M059J (cell line): Measurements from ENCODE around the gene AGTPBP1. TPM values are rescaled to one million over a fixed set of nuclear protein-coding genes. Genes with fewer than 3 reads are reported as not detected.
A peak's percentile ranks its signal among the peaks of the same experiment; 100 is the strongest.
"Not testable (repeated sequence)": the region's sequence is repeated elsewhere in the genome, so short reads cannot be mapped to it uniquely, and the experiment has no call there.

Source experiments
- DNase-seq: peaks from one replicate; pipeline ENCODE4 v3.0.0-alpha.2; 2012; ENCODE audit warnings: low read depth
- total RNA-seq: library from RNA; depleted of rRNA; stranded (reverse); fragments of >200 nt; shearing (Covaris generic); gene quantifications from 2 replicates; pipeline ENCODE4 v1.2.3, GENCODE V29; 2014

Gene AGTPBP1
- total RNA-seq, 1 experiment from 2014 or later: 7.6 TPM

- no peak for DNase-seq
Observed at GRCh38 chr9:85723215-85723614, 18.5 kb downstream of the AGTPBP1 start.

- not testable (repeated sequence) for DNase-seq
Observed at GRCh38 chr9:85719411-85719810, 22.3 kb downstream of the AGTPBP1 start.

DNA sequence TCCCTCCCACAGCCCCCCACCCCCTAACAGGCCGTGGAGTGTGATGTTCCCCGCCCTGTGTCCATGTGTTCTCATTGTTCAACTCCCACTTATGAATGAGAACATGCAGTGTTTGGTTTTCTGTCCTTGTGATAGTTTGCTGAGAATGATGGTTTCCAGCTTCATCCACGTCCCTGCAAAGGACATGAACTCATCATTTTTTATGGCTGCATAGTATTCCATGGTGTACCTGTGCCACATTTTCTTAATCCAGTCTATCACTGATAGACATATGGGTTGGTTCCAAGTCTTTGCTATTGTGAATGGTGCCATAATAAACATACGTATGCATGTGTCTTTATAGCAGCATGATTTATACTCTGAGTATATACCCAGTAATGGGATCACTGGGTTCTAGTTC, 23.9 kb downstream of the AGTPBP1 start:
- not testable (repeated sequence) for DNase-seq

DNA sequence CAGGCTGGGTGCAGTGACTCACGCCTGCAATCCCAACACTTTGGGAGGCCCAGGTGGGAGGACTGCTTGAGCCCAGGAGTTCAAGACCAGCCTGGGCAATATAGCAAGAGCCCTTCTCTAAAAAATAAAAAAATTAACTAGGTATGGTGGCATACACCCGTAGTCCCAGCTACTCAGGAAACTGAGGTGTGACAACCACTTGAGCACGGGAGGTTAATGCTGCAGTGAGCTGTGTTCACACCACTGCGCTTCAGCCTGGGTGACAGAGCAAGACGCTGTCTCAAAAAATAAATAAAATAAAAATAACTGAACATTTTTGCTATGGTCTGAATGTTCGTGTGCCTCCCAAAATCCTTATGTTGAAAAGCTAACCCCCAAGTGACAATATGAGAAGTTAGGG, 24.5 kb downstream of the AGTPBP1 start:
- DNase-seq: no peak

DNA sequence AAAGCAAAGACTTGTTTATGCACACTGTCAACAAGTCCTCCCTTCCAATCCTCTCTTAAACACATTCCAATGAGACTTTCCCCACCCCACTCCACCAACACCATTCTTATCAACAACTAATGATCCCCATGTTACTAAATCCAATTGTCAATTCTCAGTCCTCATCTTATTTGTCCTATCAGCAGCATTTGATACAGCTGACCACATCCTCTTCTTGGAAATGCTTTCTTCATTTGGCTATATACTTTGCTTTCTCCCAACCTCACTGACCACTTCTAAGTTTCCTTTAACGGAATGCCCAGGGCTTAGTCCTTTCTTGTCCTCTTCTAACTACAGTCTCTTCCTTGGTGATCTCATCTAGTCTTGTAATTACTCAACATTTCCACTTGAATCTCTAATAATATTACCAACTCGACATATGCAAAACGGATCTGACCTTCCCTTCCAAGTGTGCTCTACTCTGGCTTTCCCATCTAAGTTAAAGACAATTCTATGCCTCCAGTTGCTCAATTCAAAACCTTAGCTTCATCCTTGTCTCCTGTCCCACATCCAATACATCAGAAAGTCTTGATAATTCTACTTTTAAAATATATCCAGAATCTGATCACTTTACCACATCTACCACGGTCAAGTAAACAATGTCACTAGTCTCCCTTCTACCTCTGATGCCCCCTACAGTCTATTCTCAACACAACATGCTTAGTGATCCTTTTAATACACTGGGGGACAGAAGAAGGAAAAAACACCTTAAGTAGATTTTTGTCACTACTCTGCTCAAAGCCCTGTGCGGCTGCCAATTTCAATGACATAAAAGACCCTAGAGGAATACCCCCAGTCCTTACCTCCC, 25.5 kb downstream of the AGTPBP1 start:
- peak; percentile 11 for DNase-seq

GRCh38 chr9:85715587-85715986, 26.2 kb downstream of the AGTPBP1 start:
- DNase-seq: no peak

DNA sequence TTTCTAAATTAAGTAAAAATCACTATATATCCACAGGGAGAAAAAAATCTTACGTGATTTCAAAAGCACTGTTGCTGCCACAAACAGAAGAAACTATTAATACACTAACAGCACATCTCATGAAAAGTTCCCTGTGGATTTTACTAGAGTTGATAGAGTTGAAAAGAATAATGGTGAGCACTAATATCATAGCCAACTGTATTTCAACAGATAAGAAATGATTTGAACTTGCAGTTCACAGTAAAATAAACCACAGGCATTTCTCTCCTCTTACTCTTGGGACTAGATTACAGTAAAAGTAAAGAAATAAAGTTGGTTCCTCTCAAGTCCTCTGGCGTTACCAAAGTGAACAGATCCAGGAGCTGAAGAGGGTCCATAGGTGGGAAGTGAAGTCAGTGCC, 27.9 kb downstream of the AGTPBP1 start:
- no peak for DNase-seq

GRCh38 chr9:85704744-85705143, 37.0 kb downstream of the AGTPBP1 start:
- no peak for DNase-seq

DNA sequence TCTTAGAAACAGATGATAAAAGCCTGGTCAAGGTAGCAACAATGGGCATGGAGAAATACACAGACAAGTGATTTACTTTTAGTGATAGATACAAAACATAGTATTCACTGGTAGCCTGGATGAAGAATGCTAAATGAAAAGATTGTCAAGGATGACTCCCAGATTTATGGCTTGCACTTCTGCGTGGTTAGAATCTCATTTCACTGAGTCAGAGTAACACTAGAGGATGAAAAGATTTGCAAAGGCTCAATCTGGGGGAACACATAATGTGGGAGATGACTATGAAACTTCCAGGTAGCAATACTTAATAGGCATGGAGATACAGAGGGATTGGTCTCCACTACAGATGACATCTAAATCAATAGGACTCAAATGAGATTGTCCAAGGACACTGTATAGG, 38.4 kb downstream of the AGTPBP1 start:
- DNase-seq: peak; percentile 42

DNA sequence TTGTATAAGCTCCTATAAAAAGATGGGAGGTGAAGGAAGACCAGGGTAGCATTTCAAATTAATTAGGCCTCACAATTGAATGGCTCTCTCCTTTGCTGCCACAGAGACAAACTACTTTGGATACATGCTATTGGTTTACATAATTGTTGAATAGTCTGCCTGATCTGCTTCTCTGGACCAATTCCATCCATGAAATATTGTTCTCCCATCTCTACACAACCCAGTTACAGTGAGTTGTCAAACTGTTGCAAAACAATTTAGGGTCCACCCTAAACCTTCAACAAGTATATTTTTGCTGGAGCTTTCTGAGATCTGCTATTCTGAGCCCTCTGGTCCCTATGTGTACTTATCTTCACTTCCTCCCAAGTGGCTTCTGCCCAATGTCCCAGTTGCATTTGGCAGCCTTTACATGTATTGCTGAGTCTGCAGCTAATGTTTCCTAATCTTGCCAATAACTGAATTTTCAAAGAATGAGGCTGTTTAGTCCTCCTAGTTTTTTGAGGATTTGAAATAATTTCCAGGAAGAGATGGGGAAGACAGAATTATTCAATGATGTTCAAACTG, 38.9 kb downstream of the AGTPBP1 start:
- no peak for DNase-seq

DNA sequence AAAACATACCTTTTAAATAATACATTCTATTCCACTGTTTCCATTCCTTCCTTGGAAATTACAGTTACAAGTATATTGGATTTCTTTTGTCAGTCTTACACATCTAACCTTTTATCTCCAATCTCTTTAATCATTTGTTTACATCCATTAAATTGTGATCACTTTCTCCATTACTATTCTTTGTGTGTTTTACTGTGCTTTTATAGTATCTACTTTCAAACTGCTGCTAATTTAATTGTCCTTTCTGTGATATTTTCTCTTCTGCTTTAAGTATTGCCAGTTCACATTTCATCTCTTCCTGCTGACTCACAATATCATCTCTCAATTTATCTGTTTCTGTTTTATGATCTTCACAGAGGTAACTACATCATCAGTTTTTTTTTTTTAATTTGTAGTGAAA, 39.6 kb downstream of the AGTPBP1 start:
- no peak for DNase-seq

DNA sequence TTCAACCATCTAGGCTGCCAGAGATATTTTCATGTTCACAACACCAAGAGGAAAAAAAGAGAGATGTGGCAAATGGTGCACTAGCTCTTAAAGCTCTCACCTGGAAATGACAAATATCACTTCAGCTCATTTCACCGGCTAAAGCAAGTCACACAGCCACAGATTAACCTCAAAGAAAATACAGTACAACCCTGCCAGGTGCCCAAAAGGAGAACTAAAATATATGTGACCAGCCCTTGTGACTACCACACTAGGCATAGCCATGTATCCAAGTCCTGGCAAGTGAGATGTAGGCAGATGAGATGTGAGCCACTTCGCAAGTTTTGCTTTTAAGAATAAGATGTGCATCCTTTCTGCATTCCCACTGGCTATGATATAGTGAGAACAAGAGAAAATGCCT, 41.4 kb downstream of the AGTPBP1 start:
- no peak for DNase-seq

GRCh38 chr9:85688361-85688760, 53.4 kb downstream of the AGTPBP1 start:
- DNase-seq: no peak

DNA sequence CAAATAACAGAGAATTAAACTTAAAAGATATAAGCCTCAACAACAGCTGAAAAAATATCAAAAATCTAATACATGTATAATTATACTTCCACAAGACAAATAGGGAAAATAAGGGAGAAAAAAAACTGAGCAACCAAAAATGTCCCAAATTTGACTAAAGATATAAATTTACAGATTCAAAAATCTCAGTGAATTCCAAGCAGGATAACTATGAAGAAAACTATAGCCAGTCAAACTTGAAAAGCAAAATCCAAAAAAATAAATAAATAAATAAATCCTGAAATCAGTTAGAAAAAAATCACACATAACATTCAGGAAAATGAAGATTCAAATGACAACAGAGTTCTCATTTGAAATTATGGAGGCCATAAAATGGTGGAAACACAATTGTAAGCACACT, 56.7 kb downstream of the AGTPBP1 start:
- no peak for DNase-seq

DNA sequence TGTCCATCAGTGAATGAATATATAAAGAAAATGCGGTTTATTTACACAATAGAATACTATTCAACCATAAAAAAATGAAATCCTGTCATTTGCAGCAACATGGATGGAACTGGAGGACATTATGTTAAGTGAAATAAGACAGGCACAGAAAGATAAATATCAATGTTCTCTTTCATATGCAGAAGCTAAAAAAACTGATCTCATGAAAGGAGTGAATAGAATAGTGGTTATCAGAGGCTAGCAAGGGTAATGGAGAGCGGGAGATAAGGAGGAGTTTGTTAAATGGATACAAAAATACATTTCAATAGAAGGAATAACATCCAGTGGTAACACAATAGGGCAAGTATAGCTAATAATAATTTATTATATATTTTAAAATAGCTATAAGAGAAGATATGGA, 65.0 kb downstream of the AGTPBP1 start:
- no peak for DNase-seq

- no peak for DNase-seq
Observed at GRCh38 chr9:85667374-85667773, 74.4 kb downstream of the AGTPBP1 start.

DNA sequence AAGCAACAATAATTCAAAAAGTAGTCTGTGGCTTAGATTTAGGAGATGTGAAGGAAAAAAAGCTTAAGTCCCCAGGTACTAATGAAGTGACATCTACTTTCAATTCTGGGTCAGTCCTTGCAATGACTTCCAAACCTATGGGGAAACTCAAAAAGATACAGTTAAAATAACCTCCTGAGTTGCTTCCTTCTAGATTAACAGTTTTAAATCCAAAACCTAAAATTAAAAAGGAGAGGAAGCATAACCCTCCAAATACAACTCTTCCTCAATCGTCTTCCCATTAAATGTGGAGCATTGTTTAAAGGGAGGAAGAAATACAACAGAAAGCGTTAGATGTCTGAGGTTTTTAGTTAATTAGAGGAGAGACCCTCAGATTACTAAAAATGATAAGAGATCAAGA, 75.7 kb downstream of the AGTPBP1 start:
- no peak for DNase-seq

DNA sequence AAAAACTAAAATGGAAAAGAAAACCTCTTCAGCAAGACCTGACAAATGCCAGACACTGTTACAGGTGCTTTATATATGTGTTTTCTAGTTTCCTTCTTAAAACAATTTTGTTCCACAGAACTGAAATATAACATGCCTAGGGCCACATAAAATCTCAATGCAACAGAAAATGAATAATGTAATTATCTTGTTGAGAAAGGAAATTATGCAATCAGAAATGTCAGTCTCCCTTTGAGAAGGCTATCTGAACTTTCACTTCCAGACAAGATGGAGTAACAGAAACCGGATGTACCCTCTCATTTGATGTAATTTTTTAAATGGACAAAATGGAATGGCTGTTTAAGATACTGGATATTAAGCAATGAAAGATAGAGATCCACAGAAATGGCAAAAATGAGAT, 79.2 kb downstream of the AGTPBP1 start:
- DNase-seq: no peak

GRCh38 chr9:85658716-85659115, 83.0 kb downstream of the AGTPBP1 start:
- DNase-seq: no peak

DNA sequence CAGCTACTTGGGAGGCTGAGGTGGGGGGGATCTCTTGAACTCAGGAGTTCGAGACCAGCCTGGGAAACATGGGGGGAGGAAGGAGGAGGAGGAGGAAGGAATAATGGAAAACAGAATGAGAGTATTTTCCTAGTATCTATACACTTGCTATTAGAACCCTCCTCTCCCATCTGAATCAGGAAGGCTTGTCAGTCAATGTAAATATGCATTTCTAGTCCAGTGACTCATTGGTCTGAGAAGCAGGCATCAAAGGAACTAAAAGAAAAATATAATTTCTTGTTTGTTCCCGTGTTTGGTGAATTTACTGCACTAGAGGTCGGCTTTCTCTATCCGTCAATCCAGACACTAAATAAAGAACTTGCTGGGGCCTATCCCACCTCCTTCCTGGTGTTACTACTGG, 88.6 kb downstream of the AGTPBP1 start:
- no peak for DNase-seq

- DNase-seq: no peak
Observed at GRCh38 chr9:85647571-85647970, 94.2 kb downstream of the AGTPBP1 start.

- DNase-seq: no peak
Observed at GRCh38 chr9:85645909-85646627, 95.7 kb downstream of the AGTPBP1 start.

DNA sequence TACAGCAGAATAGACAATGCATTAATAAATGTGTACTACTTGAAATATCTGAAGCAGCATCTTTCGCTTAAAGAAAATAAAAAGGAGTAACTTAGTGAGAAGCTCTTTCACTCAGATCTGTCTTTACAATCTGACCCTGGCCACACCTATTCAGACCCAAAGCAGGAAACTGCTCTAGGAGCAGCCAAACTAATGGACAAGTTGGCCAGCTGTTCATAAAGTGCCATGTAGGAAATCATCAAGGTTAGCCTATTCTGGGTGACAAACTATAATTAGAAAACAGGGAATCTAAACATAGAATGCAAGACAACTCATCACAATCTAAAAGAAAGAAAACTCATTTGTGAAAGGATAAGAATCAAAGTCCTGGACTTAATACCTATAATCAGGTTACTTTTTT, 101.3 kb downstream of the AGTPBP1 start:
- no peak for DNase-seq
